Right ventricle myocardium superior (tissue), 1 donor: ENCODE measurements around the gene CORO1C. TPM values are rescaled to one million over a fixed set of nuclear protein-coding genes. Genes with fewer than 3 reads are reported as not detected.

Experiments
- microRNA-seq: library from miRNA; unstranded; fragments of <30 nt; microRNA quantifications from one replicate; pipeline ENCODE4 v1.2.0, GENCODE V29; 2020
- total RNA-seq: library from RNA; stranded (reverse); fragmentation: NEBNext Ultra II Directional; extraction: Animal tissue kit (Norgen Biotek cat#: 25700); gene quantifications from one replicate; pipeline ENCODE4 v1.2.1, GENCODE V29; 2021
- donor health status: DM: no; HTN: yes; CAD: no; lungs with severe emphysema.

CORO1C gene
- total RNA-seq, 1 donor from 2014 or later = 69.1 TPM

Small RNA genes lying within 50 kb of the gene (microRNA-seq; reads per million reads assigned to microRNA genes)
- not detected for gene MIR4496

Other genes starting within 250 kb of the CORO1C start
- 3.0 TPM for gene FICD, start 216.2 kb downstream of the CORO1C start, total RNA-seq
- gene SART3, start 170.3 kb downstream of the CORO1C start, total RNA-seq = 18.9 TPM
- 484 TPM for gene ISCU, start 168.9 kb downstream of the CORO1C start, total RNA-seq
- gene TMEM119, start 133.4 kb downstream of the CORO1C start, total RNA-seq = 0.54 TPM
- gene SELPLG, start 97.6 kb downstream of the CORO1C start, total RNA-seq = 4.2 TPM
- gene SSH1, start 126.1 kb upstream of the CORO1C start, total RNA-seq = 26.3 TPM
- gene DAO, start 148.6 kb upstream of the CORO1C start, total RNA-seq = not detected